Measurements from ENCODE around the gene CD81. TPM values are rescaled to one million over a fixed set of nuclear protein-coding genes. Genes with fewer than 3 reads are reported as not detected.

Gene CD81
- total and polyA plus RNA-seq, 2 donors (not counting 1 experiment from before 2014, with no cell fraction given) = 438 to 611 TPM

DNA sequence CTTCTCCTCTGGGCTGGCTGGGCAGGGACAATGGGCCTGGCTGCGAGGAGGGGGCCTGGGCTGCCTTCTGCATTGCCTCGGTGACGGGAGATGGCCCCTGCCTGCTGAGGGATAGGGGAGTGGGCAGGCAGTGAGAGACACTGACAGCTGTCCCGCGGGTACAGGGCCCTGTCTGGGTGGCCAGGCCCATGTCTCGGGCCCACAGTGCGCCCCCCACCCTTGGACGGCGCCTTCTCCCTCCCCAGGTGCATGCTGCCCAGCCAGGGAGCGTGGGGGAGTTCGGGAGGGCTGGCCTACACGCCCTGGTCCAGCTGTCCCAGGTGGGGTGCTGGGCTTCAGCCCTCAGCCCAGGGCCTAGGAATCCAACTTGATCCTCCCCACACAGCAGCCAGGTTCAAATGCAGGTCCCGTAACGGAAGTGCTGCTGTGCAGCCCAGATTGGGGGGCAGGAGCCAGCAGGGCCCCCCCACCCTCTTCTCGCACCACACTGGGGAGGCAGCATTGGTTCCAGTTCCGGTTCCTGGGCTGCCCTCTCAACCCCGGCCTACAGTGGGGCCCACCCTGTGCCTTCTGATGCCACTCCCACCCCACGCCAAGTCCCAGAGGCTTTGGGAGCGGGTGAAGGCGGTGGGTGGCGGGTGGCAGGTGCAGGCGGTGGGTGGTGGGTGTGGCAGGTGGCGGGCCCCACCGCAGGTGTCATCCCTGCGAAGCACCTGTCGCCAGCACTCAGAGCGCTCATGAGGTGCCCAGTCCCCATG is 16.2 kb downstream of the CD81 start:
- Histone ChIP-seq H3K27me3 (ENCODE audit: control insufficient read depth, insufficient read depth, low read length) (no peaks in the 10 kb centered on the region), H3K79me2 (ENCODE audit: control insufficient read depth, insufficient read depth, low read length) (peaks cover 58% of the 10 kb centered on the region), H3K9ac (ENCODE audit: insufficient read depth, low read length) (no peak overlapping the region), H3K4me1 (ENCODE audit: control insufficient read depth, extremely low read depth, insufficient read depth, low read length) (peaks cover 19% of the 10 kb centered on the region), H4K20me1 (ENCODE audit: control insufficient read depth, extremely low read depth, insufficient read depth, low read length) (no peaks in the 10 kb centered on the region), H3K36me3 (ENCODE audit: control insufficient read depth, insufficient read depth, low read length) (peaks cover 43% of the 10 kb centered on the region), H2AFZ (ENCODE audit: low read length) (no peak overlapping the region), H3K27ac (ENCODE audit: insufficient read depth, low read length) (no peak overlapping the region), H3K9me3 (ENCODE audit: control insufficient read depth, insufficient read depth, low read depth, low read length) (no peaks in the 10 kb centered on the region), H3K4me3 (replicated peaks in 1 of 4; ENCODE audit: control extremely low read depth in 1 of 4, insufficient read depth in 1 of 4, low read depth in 3 of 4, low read length in 4 of 4) (no peak overlapping the region), H3K4me2 (ENCODE audit: extremely low read depth, insufficient read depth, low read length) (no peak overlapping the region)
- TF ChIP-seq, protein P1, sequence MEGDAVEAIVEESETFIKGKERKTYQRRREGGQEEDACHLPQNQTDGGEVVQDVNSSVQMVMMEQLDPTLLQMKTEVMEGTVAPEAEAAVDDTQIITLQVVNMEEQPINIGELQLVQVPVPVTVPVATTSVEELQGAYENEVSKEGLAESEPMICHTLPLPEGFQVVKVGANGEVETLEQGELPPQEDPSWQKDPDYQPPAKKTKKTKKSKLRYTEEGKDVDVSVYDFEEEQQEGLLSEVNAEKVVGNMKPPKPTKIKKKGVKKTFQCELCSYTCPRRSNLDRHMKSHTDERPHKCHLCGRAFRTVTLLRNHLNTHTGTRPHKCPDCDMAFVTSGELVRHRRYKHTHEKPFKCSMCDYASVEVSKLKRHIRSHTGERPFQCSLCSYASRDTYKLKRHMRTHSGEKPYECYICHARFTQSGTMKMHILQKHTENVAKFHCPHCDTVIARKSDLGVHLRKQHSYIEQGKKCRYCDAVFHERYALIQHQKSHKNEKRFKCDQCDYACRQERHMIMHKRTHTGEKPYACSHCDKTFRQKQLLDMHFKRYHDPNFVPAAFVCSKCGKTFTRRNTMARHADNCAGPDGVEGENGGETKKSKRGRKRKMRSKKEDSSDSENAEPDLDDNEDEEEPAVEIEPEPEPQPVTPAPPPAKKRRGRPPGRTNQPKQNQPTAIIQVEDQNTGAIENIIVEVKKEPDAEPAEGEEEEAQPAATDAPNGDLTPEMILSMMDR (conservative IDR thresholded peaks at IDR 0.05 in 1 of 2, IDR thresholded peaks at IDR 0.05 in 1 of 2; ENCODE audit: low read depth in 1 of 2, low read length in 2 of 2) = no peak
- no peak for TF ChIP-seq EZH2 (IDR thresholded peaks at IDR 0.05; ENCODE audit: low read length, missing control alignments)
- DNase-seq (ENCODE audit: low read depth in 2 of 2) = no peak

DNA sequence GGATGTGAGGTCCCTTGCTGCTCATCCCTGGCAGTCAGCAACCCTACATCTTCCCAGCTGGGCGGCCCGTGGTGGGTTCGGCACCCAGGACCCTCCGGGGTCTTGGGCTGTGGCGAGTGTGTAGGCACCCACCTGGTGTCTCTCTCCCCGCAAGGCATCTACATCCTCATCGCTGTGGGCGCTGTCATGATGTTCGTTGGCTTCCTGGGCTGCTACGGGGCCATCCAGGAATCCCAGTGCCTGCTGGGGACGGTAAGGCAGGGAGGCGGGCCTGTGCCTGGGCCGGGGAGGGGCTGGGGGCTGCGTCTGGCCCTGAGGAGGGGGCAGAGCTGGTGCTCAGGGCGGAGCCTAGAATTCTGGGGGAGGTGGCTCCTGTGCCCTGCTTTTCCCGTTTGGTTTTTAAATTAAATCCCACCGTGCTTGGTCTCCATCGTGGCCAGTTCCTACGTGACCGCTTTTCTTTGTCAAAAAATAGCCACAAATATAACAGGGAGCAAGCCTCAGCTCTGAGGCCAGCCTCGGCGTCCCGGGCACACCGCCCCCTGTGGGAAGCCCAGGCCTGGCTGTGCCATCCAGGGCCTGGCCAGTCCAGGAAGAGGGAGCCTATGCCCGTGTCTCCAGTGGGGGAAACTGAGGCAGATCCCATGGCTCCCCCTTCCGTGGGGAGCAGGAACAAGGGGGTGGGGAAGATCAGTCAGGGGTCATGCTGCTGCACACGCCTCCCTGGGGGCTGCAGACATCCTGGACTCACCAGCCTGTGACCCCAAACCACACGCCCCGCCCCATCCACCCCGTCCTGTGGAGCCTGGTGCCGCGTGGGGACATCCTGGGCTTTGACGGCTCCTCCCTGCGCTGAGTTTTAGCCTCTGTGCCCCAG is 17.1 kb downstream of the CD81 start:
- Histone ChIP-seq H3K79me2 (ENCODE audit: control insufficient read depth, insufficient read depth, low read length) (peaks cover 49% of the 10 kb centered on the region), H3K4me1 (ENCODE audit: control insufficient read depth, extremely low read depth, insufficient read depth, low read length) (peaks cover 16% of the 10 kb centered on the region), H3K27ac (ENCODE audit: insufficient read depth, low read length) (no peak overlapping the region), H3K4me3 (replicated peaks in 1 of 4; ENCODE audit: control extremely low read depth in 1 of 4, insufficient read depth in 1 of 4, low read depth in 3 of 4, low read length in 4 of 4) (no peak overlapping the region), H2AFZ (ENCODE audit: low read length) (no peak overlapping the region), H4K20me1 (ENCODE audit: control insufficient read depth, extremely low read depth, insufficient read depth, low read length) (no peaks in the 10 kb centered on the region), H3K4me2 (ENCODE audit: extremely low read depth, insufficient read depth, low read length) (no peak overlapping the region), H3K9me3 (ENCODE audit: control insufficient read depth, insufficient read depth, low read depth, low read length) (no peaks in the 10 kb centered on the region), H3K36me3 (ENCODE audit: control insufficient read depth, insufficient read depth, low read length) (peaks cover 46% of the 10 kb centered on the region), H3K27me3 (ENCODE audit: control insufficient read depth, insufficient read depth, low read length) (no peaks in the 10 kb centered on the region), H3K9ac (ENCODE audit: insufficient read depth, low read length) (no peak overlapping the region)
- TF ChIP-seq, protein P1 (conservative IDR thresholded peaks at IDR 0.05 in 1 of 2, IDR thresholded peaks at IDR 0.05 in 1 of 2; ENCODE audit: low read depth in 1 of 2, low read length in 2 of 2) = no peak
- TF ChIP-seq EZH2 (IDR thresholded peaks at IDR 0.05; ENCODE audit: low read length, missing control alignments) = no peak
- no peak for DNase-seq (ENCODE audit: low read depth in 2 of 2)

DNA sequence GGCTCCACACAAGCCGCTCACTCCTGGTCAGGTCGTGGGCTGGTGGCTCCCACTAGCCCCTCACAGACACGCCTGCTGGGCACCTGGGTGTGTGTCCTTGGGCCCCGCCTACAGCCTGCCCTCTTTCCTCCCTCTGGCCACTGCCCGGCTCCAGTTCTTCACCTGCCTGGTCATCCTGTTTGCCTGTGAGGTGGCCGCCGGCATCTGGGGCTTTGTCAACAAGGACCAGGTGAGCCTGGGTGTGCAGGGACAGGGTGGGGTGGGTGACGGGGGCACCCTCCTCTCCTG is 17.7 kb downstream of the CD81 start:
- H4K20me1 ChIP-seq (ENCODE audit: control insufficient read depth, extremely low read depth, insufficient read depth, low read length) = no peaks in the 10 kb centered on the region
- no peak overlapping the region for H3K4me3 ChIP-seq (replicated peaks in 1 of 4; ENCODE audit: control extremely low read depth in 1 of 4, insufficient read depth in 1 of 4, low read depth in 3 of 4, low read length in 4 of 4)
- peaks cover 43% of the 10 kb centered on the region for H3K79me2 ChIP-seq (ENCODE audit: control insufficient read depth, insufficient read depth, low read length)
- H3K27ac ChIP-seq (ENCODE audit: insufficient read depth, low read length) = no peak overlapping the region
- peaks cover 16% of the 10 kb centered on the region for H3K4me1 ChIP-seq (ENCODE audit: control insufficient read depth, extremely low read depth, insufficient read depth, low read length)
- peaks cover 47% of the 10 kb centered on the region for H3K36me3 ChIP-seq (ENCODE audit: control insufficient read depth, insufficient read depth, low read length)
- H3K9ac ChIP-seq (ENCODE audit: insufficient read depth, low read length) = no peak overlapping the region
- no peaks in the 10 kb centered on the region for H3K9me3 ChIP-seq (ENCODE audit: control insufficient read depth, insufficient read depth, low read depth, low read length)
- no peak overlapping the region for H2AFZ ChIP-seq (ENCODE audit: low read length)
- no peaks in the 10 kb centered on the region for H3K27me3 ChIP-seq (ENCODE audit: control insufficient read depth, insufficient read depth, low read length)
- TF ChIP-seq, protein P1 (conservative IDR thresholded peaks at IDR 0.05 in 1 of 2, IDR thresholded peaks at IDR 0.05 in 1 of 2; ENCODE audit: low read depth in 1 of 2, low read length in 2 of 2) = no peak
- no peak for TF ChIP-seq EZH2 (IDR thresholded peaks at IDR 0.05; ENCODE audit: low read length, missing control alignments)
- H3K4me2 ChIP-seq (ENCODE audit: extremely low read depth, insufficient read depth, low read length) = no peak overlapping the region
- DNase-seq (ENCODE audit: low read depth in 2 of 2) = no peak
